Measurements from ENCODE around the gene ERP29. TPM values are rescaled to one million over a fixed set of nuclear protein-coding genes. Genes with fewer than 3 reads are reported as not detected.

Gene ERP29
- total RNA-seq, result 51.2 TPM

GRCh38 chr12:112012775-112013600 lies at the start of gene ERP29, which contains the start of gene TMEM116:
Gene ERP29, plus strand, starts transcription at chr12:112013426. Its CDS starts 40 bp downstream, at chr12:112013466.
Gene TMEM116, minus strand, starts transcription at chr12:112013165. Its CDS starts 7,895 bp downstream, at chr12:112005270.

Small RNA genes within 50 kb of the gene (small RNA-seq; reads per million reads assigned to genes)
- gene AC004024.1 (not detected), gene MIR3657 (not detected), gene RF00019 (not detected)

Other genes starting within 250 kb of the ERP29 start
- gene ALDH2, start 246.5 kb upstream of the ERP29 start, total RNA-seq, result 24.7 TPM
- gene MAPKAPK5, start 171.2 kb upstream of the ERP29 start, total RNA-seq, result 32.1 TPM
- gene TMEM116, start 261 bp upstream of the ERP29 start, total RNA-seq, result 38.5 TPM
- gene NAA25, start 95.4 kb downstream of the ERP29 start, total RNA-seq, result 37.6 TPM
- 40.6 TPM for gene TRAFD1, start 112.1 kb downstream of the ERP29 start, total RNA-seq